IPS-18a (cell line): ENCODE measurements around the gene CDC14A.

ENCODE experiments used
- H3K27ac ChIP-seq: one replicate; pipeline ENCODE4 v1.5.1; 2013; ENCODE audit warnings: low read length
- H3K27me3 ChIP-seq: one replicate; pipeline ENCODE4 v1.6.1; 2013; ENCODE audit warnings: mild to moderate bottlenecking, low read length; ENCODE audit not compliant: control insufficient read depth, insufficient read depth
- H3K36me3 ChIP-seq: one replicate; pipeline ENCODE4 v1.6.1; 2013; ENCODE audit warnings: low read depth, low read length; ENCODE audit not compliant: control insufficient read depth
- H3K4me1 ChIP-seq: one replicate; pipeline ENCODE4 v1.6.1; 2013; ENCODE audit warnings: low read depth, low read length; ENCODE audit not compliant: control insufficient read depth
- H3K4me3 ChIP-seq: one replicate; pipeline ENCODE4 v1.5.1; 2013; ENCODE audit warnings: low read length
- H3K9ac ChIP-seq: one replicate; pipeline ENCODE4 v1.6.1; 2013; ENCODE audit warnings: mild to moderate bottlenecking, low read length, moderate library complexity
- H3K9me3 ChIP-seq: one replicate; pipeline ENCODE4 v1.6.1; 2013; ENCODE audit warnings: low read depth, low read length; ENCODE audit not compliant: control insufficient read depth

The CDC14A gene

DNA sequence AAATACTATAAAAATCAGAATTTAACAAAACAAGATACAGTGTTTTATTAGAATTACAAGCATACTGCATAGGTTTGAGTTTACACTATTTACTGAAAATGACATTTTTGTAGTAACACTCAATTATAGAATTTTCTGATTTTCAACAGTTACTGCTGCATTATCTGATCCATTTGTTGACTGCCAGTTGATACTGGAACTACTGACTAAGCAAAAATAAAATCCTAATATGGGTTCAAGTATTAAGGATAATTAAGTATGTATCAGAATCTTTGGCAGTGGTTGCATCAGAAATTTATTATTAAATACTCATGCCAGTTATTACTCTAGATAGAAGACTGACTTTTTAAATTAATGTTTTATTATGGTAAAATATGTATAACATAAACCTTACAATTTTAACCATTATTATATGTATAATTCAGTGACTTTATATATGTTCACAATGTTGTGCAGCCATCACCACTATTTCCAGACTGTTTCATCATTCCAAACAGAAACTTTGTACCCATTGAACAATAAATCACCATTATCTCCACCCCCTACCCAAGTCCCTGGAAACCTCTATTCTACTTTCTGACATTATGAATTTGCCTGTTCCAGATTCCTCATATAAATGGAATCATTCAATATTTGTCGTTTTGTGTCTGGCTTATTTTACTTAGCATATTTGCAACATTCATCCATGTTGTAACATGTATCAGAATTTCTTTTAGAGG, 127.5 kb downstream of the CDC14A start:
- no peaks in the 10 kb centered on the region for H3K36me3 ChIP-seq
- no peak overlapping the region for H3K4me3 ChIP-seq
- H3K9ac ChIP-seq = no peak overlapping the region
- no peaks in the 10 kb centered on the region for H3K9me3 ChIP-seq
- no peaks in the 10 kb centered on the region for H3K27me3 ChIP-seq
- H3K27ac ChIP-seq = no peak overlapping the region
- no peaks in the 10 kb centered on the region for H3K4me1 ChIP-seq

DNA sequence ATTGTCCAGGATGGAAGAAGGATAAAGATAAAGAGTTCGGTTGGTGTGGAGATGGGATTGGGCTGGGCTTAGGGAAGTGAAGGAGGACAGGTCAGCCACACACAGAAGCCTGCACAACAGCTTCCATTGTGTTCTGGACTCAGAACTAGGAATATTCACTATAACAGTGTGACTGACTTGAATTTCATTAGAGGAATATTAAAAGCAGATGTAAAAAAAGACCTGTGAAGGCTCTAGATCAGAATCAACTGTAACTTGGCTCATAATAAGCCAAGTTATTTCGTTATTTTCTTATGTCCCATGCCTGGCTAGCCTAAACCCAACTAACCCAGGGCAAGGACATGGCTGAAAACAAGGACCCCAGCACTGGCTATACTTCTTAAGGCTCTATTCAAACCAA, 129.0 kb downstream of the CDC14A start:
- H3K27ac ChIP-seq = no peak overlapping the region
- no peak overlapping the region for H3K9ac ChIP-seq
- no peaks in the 10 kb centered on the region for H3K36me3 ChIP-seq
- H3K4me3 ChIP-seq = no peak overlapping the region
- no peaks in the 10 kb centered on the region for H3K4me1 ChIP-seq
- H3K9me3 ChIP-seq = no peaks in the 10 kb centered on the region
- no peaks in the 10 kb centered on the region for H3K27me3 ChIP-seq

- Histone ChIP-seq H3K27ac (no peak overlapping the region), H3K36me3 (no peaks in the 10 kb centered on the region), H3K27me3 (no peaks in the 10 kb centered on the region), H3K4me3 (no peak overlapping the region), H3K9ac (no peak overlapping the region), H3K9me3 (no peaks in the 10 kb centered on the region), H3K4me1 (no peaks in the 10 kb centered on the region)
These were observed 129.9 kb downstream of the CDC14A start for GRCh38 chr1:100482167-100482566.

- H3K4me1 ChIP-seq = no peaks in the 10 kb centered on the region
These were observed 130.4 kb downstream of the CDC14A start for GRCh38 chr1:100482748-100483147.

GRCh38 chr1:100483230-100483629, 130.9 kb downstream of the CDC14A start:
- Histone ChIP-seq H3K9ac (no peak overlapping the region), H3K4me3 (no peak overlapping the region), H3K27me3 (no peaks in the 10 kb centered on the region), H3K27ac (no peak overlapping the region), H3K9me3 (no peaks in the 10 kb centered on the region), H3K4me1 (no peaks in the 10 kb centered on the region), H3K36me3 (no peaks in the 10 kb centered on the region)

More at GRCh38 chr1:100482748-100483147, 130.4 kb downstream of the CDC14A start:
- H3K27me3 ChIP-seq = no peaks in the 10 kb centered on the region
- no peaks in the 10 kb centered on the region for H3K9me3 ChIP-seq
- no peak overlapping the region for H3K4me3 ChIP-seq
- no peaks in the 10 kb centered on the region for H3K36me3 ChIP-seq
- H3K27ac ChIP-seq = no peak overlapping the region
- no peak overlapping the region for H3K9ac ChIP-seq

DNA sequence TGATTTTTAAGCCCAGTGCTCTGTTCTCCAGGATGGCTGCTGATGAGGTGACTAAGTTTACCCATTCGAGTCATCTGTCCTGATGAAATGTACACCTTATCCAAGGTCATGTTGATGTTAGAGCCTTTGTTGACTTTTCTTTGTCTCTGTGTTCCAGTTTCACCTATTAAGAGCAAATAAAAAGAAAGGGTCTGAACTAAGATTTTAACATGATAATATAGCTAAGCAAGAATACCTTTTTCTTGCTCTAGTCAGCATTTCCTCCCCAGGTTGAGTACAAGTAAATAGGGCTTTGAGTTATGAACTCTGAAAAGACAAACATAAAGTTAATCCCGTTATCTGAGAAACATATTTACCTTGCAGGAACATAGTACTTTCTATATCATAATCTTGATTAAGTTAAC, 133.6 kb downstream of the CDC14A start:
- Histone ChIP-seq H3K36me3 (no peaks in the 10 kb centered on the region), H3K27ac (no peak overlapping the region), H3K4me1 (no peaks in the 10 kb centered on the region), H3K9me3 (no peaks in the 10 kb centered on the region), H3K4me3 (no peak overlapping the region), H3K9ac (no peak overlapping the region), H3K27me3 (no peaks in the 10 kb centered on the region)

DNA sequence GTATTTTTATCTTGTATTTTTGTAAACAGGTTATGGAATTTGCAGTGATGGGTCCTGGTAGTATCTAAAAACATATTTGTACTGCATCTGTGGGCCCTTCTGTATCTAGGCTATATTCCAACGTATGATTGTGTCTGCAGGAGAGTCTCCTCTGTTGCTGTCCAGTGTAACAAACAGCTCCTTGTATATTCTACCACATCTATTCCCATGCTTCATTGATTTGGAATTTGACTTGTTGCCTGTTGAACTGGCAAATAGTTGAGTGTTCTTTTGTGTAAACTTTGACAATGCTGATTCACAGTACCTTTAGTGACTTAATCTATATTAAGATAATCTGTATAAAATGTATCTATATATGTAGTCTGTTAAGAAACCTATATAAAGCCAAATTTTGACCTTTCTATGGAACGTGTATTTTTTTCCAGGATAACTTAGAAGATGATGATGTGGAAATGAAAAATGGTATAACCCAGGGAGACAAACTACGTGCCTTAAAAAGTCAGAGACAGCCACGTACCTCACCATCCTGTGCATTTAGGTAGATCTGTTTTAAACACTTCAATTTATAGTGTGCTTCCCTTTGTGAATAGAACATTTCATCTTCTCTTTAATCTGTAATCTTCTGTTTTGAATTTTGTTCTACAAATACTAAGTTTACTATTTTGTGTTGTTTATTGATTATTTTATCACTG, 142.2 kb downstream of the CDC14A start:
- Histone ChIP-seq H3K27me3 (no peaks in the 10 kb centered on the region), H3K27ac (no peak overlapping the region), H3K4me1 (no peaks in the 10 kb centered on the region), H3K9me3 (no peaks in the 10 kb centered on the region), H3K36me3 (peaks cover 21% of the 10 kb centered on the region), H3K4me3 (no peak overlapping the region), H3K9ac (no peak overlapping the region)

- peaks cover 32% of the 10 kb centered on the region for H3K36me3 ChIP-seq
- no peak overlapping the region for H3K27ac ChIP-seq
- no peak overlapping the region for H3K9ac ChIP-seq
- H3K9me3 ChIP-seq = no peaks in the 10 kb centered on the region
- H3K4me3 ChIP-seq = no peak overlapping the region
- H3K27me3 ChIP-seq = no peaks in the 10 kb centered on the region
- H3K4me1 ChIP-seq = no peaks in the 10 kb centered on the region
These were observed 144.6 kb downstream of the CDC14A start for GRCh38 chr1:100496896-100497295.

- H3K36me3 ChIP-seq = peaks cover 32% of the 10 kb centered on the region
- H3K9ac ChIP-seq = no peak overlapping the region
These were observed 145.5 kb downstream of the CDC14A start for GRCh38 chr1:100497796-100498195.

GRCh38 chr1:100499194-100499811, 147.0 kb downstream of the CDC14A start:
- no peaks in the 10 kb centered on the region for H3K9me3 ChIP-seq
- H3K27ac ChIP-seq = no peak overlapping the region
- no peak overlapping the region for H3K4me3 ChIP-seq
- no peak overlapping the region for H3K9ac ChIP-seq
- H3K4me1 ChIP-seq = no peaks in the 10 kb centered on the region
- no peaks in the 10 kb centered on the region for H3K27me3 ChIP-seq
- peaks cover 32% of the 10 kb centered on the region for H3K36me3 ChIP-seq

More at GRCh38 chr1:100497796-100498195, 145.5 kb downstream of the CDC14A start:
- Histone ChIP-seq H3K4me1 (no peaks in the 10 kb centered on the region), H3K27ac (no peak overlapping the region), H3K4me3 (no peak overlapping the region), H3K27me3 (no peaks in the 10 kb centered on the region), H3K9me3 (no peaks in the 10 kb centered on the region)

GRCh38 chr1:100502052-100502792, 149.9 kb downstream of the CDC14A start:
- Histone ChIP-seq H3K27ac (no peak overlapping the region), H3K27me3 (no peaks in the 10 kb centered on the region), H3K36me3 (peaks cover 41% of the 10 kb centered on the region), H3K4me1 (no peaks in the 10 kb centered on the region), H3K9me3 (no peaks in the 10 kb centered on the region), H3K9ac (no peak overlapping the region), H3K4me3 (no peak overlapping the region)
